Panc1 (cell line): Measurements from ENCODE around the gene FECH.
"Not testable (repeated sequence)": the region's sequence is repeated elsewhere in the genome, so short reads cannot be mapped to it uniquely, and the experiment has no call there.

Experiments
- CTCF ChIP-seq: fragments of 450-650 bp; IDR thresholded peaks from 2 replicates; pipeline ENCODE4 v1.5.1; 2017; ENCODE audit warnings: mild to moderate bottlenecking
- POLR2AphosphoS5 ChIP-seq: IDR thresholded peaks from 2 replicates; pipeline ENCODE4 v1.6.1; 2012; ENCODE audit warnings: mild to moderate bottlenecking, low read depth, low read length, moderate library complexity
- SIN3A ChIP-seq: IDR thresholded peaks from 2 replicates; pipeline ENCODE4 v1.6.1; 2012; ENCODE audit warnings: low read depth, mild to moderate bottlenecking, low read length, moderate library complexity, borderline replicate concordance; ENCODE audit not compliant: insufficient read depth
- TCF7L2 ChIP-seq: IDR thresholded peaks from 2 replicates; pipeline ENCODE4 v1.6.1; 2011; ENCODE audit warnings: mild to moderate bottlenecking, low read depth, low read length, inconsistent platforms
- TF ChIP-seq, protein P1 (sequence below), 2 experiments: IDR thresholded peaks; 2 replicates each; pipeline ENCODE4 v1.6.1; 2011 to 2012; ENCODE audit warnings: low read depth in 2 of 2, control low read depth in 1 of 2, low read length in 1 of 2, mild to moderate bottlenecking in 1 of 2, moderate library complexity in 1 of 2; ENCODE audit not compliant: insufficient read depth in 1 of 2

GRCh38 chr18:57592716-57593115, 6.2 kb upstream of the FECH start:
- not testable (repeated sequence) for TF ChIP-seq CTCF, POLR2AphosphoS5, SIN3A, TCF7L2
- TF ChIP-seq, protein P1, sequence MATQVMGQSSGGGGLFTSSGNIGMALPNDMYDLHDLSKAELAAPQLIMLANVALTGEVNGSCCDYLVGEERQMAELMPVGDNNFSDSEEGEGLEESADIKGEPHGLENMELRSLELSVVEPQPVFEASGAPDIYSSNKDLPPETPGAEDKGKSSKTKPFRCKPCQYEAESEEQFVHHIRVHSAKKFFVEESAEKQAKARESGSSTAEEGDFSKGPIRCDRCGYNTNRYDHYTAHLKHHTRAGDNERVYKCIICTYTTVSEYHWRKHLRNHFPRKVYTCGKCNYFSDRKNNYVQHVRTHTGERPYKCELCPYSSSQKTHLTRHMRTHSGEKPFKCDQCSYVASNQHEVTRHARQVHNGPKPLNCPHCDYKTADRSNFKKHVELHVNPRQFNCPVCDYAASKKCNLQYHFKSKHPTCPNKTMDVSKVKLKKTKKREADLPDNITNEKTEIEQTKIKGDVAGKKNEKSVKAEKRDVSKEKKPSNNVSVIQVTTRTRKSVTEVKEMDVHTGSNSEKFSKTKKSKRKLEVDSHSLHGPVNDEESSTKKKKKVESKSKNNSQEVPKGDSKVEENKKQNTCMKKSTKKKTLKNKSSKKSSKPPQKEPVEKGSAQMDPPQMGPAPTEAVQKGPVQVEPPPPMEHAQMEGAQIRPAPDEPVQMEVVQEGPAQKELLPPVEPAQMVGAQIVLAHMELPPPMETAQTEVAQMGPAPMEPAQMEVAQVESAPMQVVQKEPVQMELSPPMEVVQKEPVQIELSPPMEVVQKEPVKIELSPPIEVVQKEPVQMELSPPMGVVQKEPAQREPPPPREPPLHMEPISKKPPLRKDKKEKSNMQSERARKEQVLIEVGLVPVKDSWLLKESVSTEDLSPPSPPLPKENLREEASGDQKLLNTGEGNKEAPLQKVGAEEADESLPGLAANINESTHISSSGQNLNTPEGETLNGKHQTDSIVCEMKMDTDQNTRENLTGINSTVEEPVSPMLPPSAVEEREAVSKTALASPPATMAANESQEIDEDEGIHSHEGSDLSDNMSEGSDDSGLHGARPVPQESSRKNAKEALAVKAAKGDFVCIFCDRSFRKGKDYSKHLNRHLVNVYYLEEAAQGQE (IDR thresholded peaks at IDR 0.05; ENCODE audit: insufficient read depth in 1 of 2, low read depth in 2 of 2, low read length in 1 of 2), result not testable (repeated sequence)
